Heart left ventricle (tissue), 16 donors: ENCODE measurements around the gene GPR4. TPM values are rescaled to one million over a fixed set of nuclear protein-coding genes. Genes with fewer than 3 reads are reported as not detected.

Experiments
- ATAC-seq, 4 donors: fragments of 200-7000 bp; cut with Tn5 transposase; one replicate each; pipeline ENCODE4 v1.9.1; 2020 to 2022; ENCODE audit warnings: moderate library complexity in 4 of 4, mild to moderate bottlenecking in 3 of 4, moderate number of reproducible peaks in 1 of 4
- DNase-seq, 5 donors: peaks; one replicate each; pipeline ENCODE4 v3.0.0-alpha.2; 2020
- H3K27ac ChIP-seq, 12 donors: fragments of 200-600 bp; sonication (generic) in 4 of 12; one replicate each; pipeline versions ENCODE4 v1.5.0 to v1.8.0; 2016 to 2022; ENCODE audit warnings: mild to moderate bottlenecking in 2 of 12
- H3K27me3 ChIP-seq, 9 donors: fragments of 200-600 bp; sonication (generic) in 2 of 9; one replicate each; pipeline versions ENCODE4 v1.5.1 to v1.8.0; 2016 to 2022; ENCODE audit warnings: mild to moderate bottlenecking in 3 of 9
- H3K36me3 ChIP-seq, 9 donors: fragments of 200-600 bp; sonication (generic) in 2 of 9; one replicate each; pipeline versions ENCODE4 v1.5.0 to v1.8.0; 2018 to 2022; ENCODE audit warnings: mild to moderate bottlenecking in 2 of 9
- H3K4me1 ChIP-seq, 12 donors: fragments of 200-600 bp; sonication (generic) in 4 of 12; one replicate each; pipeline versions ENCODE4 v1.5.0 to v1.8.0; 2016 to 2022; ENCODE audit warnings: mild to moderate bottlenecking in 3 of 12
- H3K4me3 ChIP-seq, 12 donors: fragments of 200-600 bp; sonication (generic) in 4 of 12; one replicate each; pipeline versions ENCODE4 v1.5.0 to v1.8.0; 2017 to 2022; ENCODE audit warnings: mild to moderate bottlenecking in 9 of 12, moderate library complexity in 4 of 12
- H3K9me3 ChIP-seq, 12 donors: fragments of 200-600 bp; sonication (generic) in 4 of 12; one replicate each; pipeline versions ENCODE4 v1.5.0 to v1.8.0; 2016 to 2022; ENCODE audit warnings: mild to moderate bottlenecking in 1 of 12
- CTCF ChIP-seq, 12 donors: fragments of 200-600 bp; sonication (generic) in 4 of 12; IDR thresholded peaks; one replicate each; pipeline versions ENCODE4 v1.5.0 to v1.8.0; 2018 to 2022; ENCODE audit warnings: antibody characterized with exemption in 12 of 12, mild to moderate bottlenecking in 5 of 12
- POLR2A ChIP-seq, 2 donors: fragments of 450-650 bp; IDR thresholded peaks; one replicate each; pipeline ENCODE4 v1.6.1; 2017; ENCODE audit warnings: antibody characterized with exemption in 2 of 2, mild to moderate bottlenecking in 2 of 2, moderate library complexity in 2 of 2
- WGBS, 4 donors: extraction: QIAGEN DNeasy Blood & Tissue Kit in 2 of 4; methylation state at CpG; one replicate each; pipeline versions ENCODE4 v1.1.5 to v1.1.7; 2013 to 2018; 5-methylcytosine and 5-hydroxymethylcytosine counted together
- intact Hi-C, 10 donors: fragments of 100-400 bp; cut with DNase I; formaldehyde crosslinking; loops; one replicate each; pipeline versions ENCODE4 v1.11.1 to v1.14.2; 2022
- polyA plus RNA-seq, 2 donors: library from polyadenylated mRNA; stranded (reverse); fragments of 200-250 nt; gene quantifications; one replicate each; pipeline ENCODE4 v1.2.3, GENCODE V29; 2013
- total RNA-seq, 9 donors: library from RNA; depleted of rRNA in 2 of 9; stranded (reverse); fragments of >200 nt in 2 of 9; fragmentation: NEBNext Ultra II Directional in 3 of 9; extraction: Animal tissue kit (Norgen Biotek cat#: 25700) in 3 of 9; gene quantifications; one replicate each; pipeline versions ENCODE4 v1.1.0 to v1.2.4, GENCODE V29; 2016 to 2023
- donor health status: ischemic (EF 13 %, LVEDD 7.1; RV severe dilation, severe dysfunction).
- donor health status: healthy with polysubstance abuse.
- donor health status: DM: no; HTN: yes; CAD: no.
- donor health status: DM: no; HTN: no; CAD: no.
- donor health status: ischemic (EF 25% LVEDD 6.9; RV normal size, moderate dysfunction).
- donor health status: ischemic (EF 25% LVEDD 5.7; RV mildly dilated, moderate dysfunction).
- donor health status: healthy.
- donor health status: DM: yes; HTN: yes; CAD: no.
- donor health status: ischemic (EF 35%, LVEDD 5.7; RV mildly dilated, moderate dysfunction).
- donor health status: nonischemic (EF 11% LVEDD 7.7; RV severe dilation, severe dysfunction).
- donor health status: DM: yes; HTN: yes; CAD: no.
- donor health status: PGD.
- donor health status: ischemic (EF 29% LVEDD 5.4; RV normal size, mild dysfunction).
- donor health status: nonischemic (EF 23%, LVEDD 6.1; RV moderate dilation, normal function).

Gene GPR4
- total and polyA plus RNA-seq, 11 donors: 2.7 to 36.0 (median 5.1) TPM

DNA sequence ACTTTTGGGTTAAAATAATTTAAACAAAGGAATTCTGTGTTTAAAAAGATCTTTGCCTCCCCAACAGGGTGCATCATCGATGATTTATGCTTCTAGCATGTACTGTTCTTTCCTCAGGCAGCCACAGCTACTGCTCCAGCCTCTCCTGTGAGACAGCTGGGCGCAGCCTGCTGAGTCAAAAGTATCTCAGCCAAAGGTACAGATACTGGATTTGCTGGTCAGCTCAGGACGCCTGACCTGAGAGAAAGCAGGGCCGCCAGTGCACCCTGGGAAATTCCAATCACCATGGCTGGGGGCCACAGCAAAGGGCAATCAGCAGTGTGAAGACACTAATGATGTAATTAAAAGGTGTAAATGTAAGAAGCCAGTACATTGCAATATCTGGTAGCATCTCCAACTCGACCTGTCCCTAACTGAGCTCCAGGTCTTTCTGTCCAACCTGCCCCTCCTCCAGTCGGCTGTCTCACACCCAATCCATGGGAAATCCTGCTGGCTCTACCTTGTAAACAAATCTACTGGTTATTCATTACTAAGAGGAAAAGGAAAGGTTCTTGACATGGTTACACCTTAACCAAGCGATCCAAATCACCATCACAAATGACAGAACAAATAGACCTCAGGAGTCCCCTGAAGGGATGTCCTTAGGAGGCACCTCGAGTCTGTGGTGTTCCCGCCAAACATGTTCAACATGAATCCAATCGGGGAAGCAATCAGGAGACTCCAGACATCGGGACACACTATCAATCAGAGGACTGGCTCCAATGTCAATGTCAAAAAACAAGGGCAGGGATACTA lies 24.7 kb downstream of the GPR4 start:
- peak overlapping the region in 11 of 12 donors; percentile 28 to 85 (median 71) for H3K27ac ChIP-seq
- ATAC-seq: peak; percentile 54 to 90 (median 84)
- no peaks in the 10 kb centered on the region for H3K27me3 ChIP-seq
- TF ChIP-seq POLR2A (IDR thresholded peaks at IDR 0.05) (no peak), CTCF (IDR thresholded peaks at IDR 0.05) (no peak)
- WGBS, 4 donors: 32 to 44% (median 37%) methylated on average over 11 of the region's 11 CpGs
- intact Hi-C loops: loop anchor here in 2 of 10 donors (10.0 kb wide), 1 partner anchor 53 kb away; no protein-coding TSS in a partner anchor
- no peaks in the 10 kb centered on the region for H3K9me3 ChIP-seq
- peaks cover 0 to 5% (median 0%) of the 10 kb centered on the region in 9 donors for H3K36me3 ChIP-seq
- no peak overlapping the region for H3K4me3 ChIP-seq
- peak in 4 of 5 donors; percentile 49 to 83 (median 67) for DNase-seq
- H3K4me1 ChIP-seq: peaks cover 0 to 53% (median 23%) of the 10 kb centered on the region in 12 donors

- peaks cover 0 to 53% (median 23%) of the 10 kb centered on the region in 12 donors for H3K4me1 ChIP-seq
- H3K27ac ChIP-seq: peak overlapping the region in 11 of 12 donors; percentile 28 to 85 (median 71)
Observed at GRCh38 chr19:45576682-45577081, 25.3 kb downstream of the GPR4 start.

DNA sequence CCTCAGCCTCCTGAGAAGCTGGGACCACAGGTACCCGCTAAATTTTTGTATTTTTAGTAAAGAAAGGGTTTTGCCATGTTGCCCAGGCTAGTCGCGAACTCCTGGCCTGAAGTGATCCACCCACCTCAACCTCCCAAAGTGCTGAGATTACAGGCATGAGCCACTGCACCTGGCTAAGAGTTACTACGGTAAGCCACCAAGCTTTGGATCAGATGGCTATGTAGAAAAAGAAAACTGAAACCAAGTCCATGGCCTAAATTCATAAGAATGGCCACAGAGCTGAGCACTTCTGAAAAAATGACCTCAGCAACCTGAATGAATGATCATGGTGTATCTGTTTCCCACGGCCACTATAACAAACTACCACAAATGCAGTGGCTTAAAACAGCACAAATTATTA lies 26.8 kb downstream of the GPR4 start:
- intact Hi-C loops: loop anchor here in 2 of 10 donors (10.0 kb wide), 1 partner anchor 50 kb away; no protein-coding TSS in a partner anchor

More at GRCh38 chr19:45576682-45577081, 25.3 kb downstream of the GPR4 start:
- peaks cover 0 to 4% (median 0%) of the 10 kb centered on the region in 9 donors for H3K36me3 ChIP-seq
- no peak for TF ChIP-seq CTCF (IDR thresholded peaks at IDR 0.05)
- TF ChIP-seq POLR2A (IDR thresholded peaks at IDR 0.05): no peak
- WGBS, 4 donors: 30 to 82% (median 46%) methylated on average over 3 of the region's 3 CpGs
- H3K9me3 ChIP-seq: peaks cover 0 to 4% (median 0%) of the 10 kb centered on the region in 12 donors
- H3K4me3 ChIP-seq: no peak overlapping the region
- peak in 1 of 4 donors; percentile 5 for ATAC-seq
- DNase-seq: no peak
- intact Hi-C loops: loop anchor here in 2 of 10 donors (10.0 kb wide), 1 partner anchor 52 kb away; no protein-coding TSS in a partner anchor
- no peaks in the 10 kb centered on the region for H3K27me3 ChIP-seq

DNA sequence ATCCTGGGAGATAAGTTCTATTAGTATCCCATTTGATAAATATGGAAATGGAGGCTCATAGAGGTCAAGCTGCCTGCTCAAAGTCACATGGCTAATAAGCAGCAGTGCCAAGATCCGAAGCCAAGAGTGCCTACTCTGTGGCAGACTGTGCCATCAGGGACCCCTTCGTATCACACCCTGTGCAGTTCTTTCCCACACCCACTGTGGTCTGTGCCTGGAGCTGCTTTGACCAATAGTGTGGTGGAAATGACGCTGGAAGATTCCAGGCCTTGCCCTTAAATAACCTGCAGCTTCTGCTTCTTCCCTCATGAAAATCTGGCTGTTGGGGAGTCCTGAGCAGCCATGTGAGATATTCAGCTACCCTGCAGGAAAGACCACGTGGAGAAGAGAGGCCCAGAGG lies 27.5 kb downstream of the GPR4 start:
- peaks cover 0 to 62% (median 26%) of the 10 kb centered on the region in 12 donors for H3K4me1 ChIP-seq
- WGBS, 4 donors: 45 to 55% (median 51%) methylated on average over 4 of the region's 4 CpGs
- intact Hi-C loops: loop anchor here in 3 of 10 donors (5.0 to 10.0 kb wide), 2 partner anchors 47 to 50 kb away; no protein-coding TSS in a partner anchor

More for the DNA sequence above, 26.8 kb downstream of the GPR4 start:
- DNase-seq: no peak
- Histone ChIP-seq H3K4me3 (no peak overlapping the region), H3K9me3 (peaks cover 0 to 6% (median 0%) of the 10 kb centered on the region in 12 donors), H3K27me3 (no peaks in the 10 kb centered on the region), H3K36me3 (no peaks in the 10 kb centered on the region), H3K4me1 (peaks cover 0 to 55% (median 23%) of the 10 kb centered on the region in 12 donors), H3K27ac (peak overlapping the region in 10 of 12 donors; percentile 40 to 85 (median 72))
- no peak for TF ChIP-seq POLR2A (IDR thresholded peaks at IDR 0.05)
- WGBS, 4 donors: 84 to 94% (median 90%) methylated on average over 5 of the region's 5 CpGs
- ATAC-seq: no peak

More for the DNA sequence above, 27.5 kb downstream of the GPR4 start:
- ATAC-seq: peak; percentile 38 to 61 (median 51)
- H3K4me3 ChIP-seq: no peak overlapping the region
- peak in 1 of 5 donors; percentile 71 for DNase-seq
- TF ChIP-seq CTCF (IDR thresholded peaks at IDR 0.05): no peak
- no peak for TF ChIP-seq POLR2A (IDR thresholded peaks at IDR 0.05)
- no peaks in the 10 kb centered on the region for H3K36me3 ChIP-seq
- no peaks in the 10 kb centered on the region for H3K27me3 ChIP-seq
- peaks cover 0 to 6% (median 0%) of the 10 kb centered on the region in 12 donors for H3K9me3 ChIP-seq
- H3K27ac ChIP-seq: peak overlapping the region in 11 of 12 donors; percentile 40 to 85 (median 67)
